Ammon's horn (tissue), 1 donor: ENCODE data around the gene ADAM12.
A peak's percentile ranks its signal among the peaks of the same experiment; 100 is the strongest.
"Not testable (repeated sequence)": the region's sequence is repeated elsewhere in the genome, so short reads cannot be mapped to it uniquely, and the experiment has no call there.

Experiments used
- DNase-seq: peaks from one replicate; pipeline ENCODE4 v3.0.0-alpha.2; 2016; ENCODE audit warnings: low spot score

Gene ADAM12

GRCh38 chr10:126405239-126405775 is 17.0 kb upstream of the ADAM12 start:
- DNase-seq, result no peak

- DNase-seq, result no peak
Observed at GRCh38 chr10:126402721-126403695, 14.7 kb upstream of the ADAM12 start.

- no peak for DNase-seq
Observed at GRCh38 chr10:126400641-126401040, 12.4 kb upstream of the ADAM12 start.

- DNase-seq, result no peak
Observed at GRCh38 chr10:126398924-126399323, 10.6 kb upstream of the ADAM12 start.

DNA sequence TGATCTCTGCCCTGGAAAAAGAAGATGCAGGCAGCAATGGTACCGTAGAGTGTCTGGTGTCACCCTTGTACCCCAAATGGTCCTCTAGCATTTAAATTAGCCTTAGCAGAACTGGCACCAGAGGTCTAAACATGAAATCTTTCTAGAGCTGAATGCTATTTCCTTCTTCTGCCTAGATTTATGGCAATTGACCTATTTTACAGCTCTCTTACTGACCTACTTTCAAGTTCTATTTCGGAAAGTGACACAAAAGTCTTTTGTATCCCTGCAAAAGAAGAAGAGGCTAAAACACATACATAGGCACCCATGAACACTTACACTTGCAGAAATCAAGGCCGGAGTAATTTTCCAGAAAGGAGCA is 10.1 kb upstream of the ADAM12 start:
- DNase-seq, result no peak

DNA sequence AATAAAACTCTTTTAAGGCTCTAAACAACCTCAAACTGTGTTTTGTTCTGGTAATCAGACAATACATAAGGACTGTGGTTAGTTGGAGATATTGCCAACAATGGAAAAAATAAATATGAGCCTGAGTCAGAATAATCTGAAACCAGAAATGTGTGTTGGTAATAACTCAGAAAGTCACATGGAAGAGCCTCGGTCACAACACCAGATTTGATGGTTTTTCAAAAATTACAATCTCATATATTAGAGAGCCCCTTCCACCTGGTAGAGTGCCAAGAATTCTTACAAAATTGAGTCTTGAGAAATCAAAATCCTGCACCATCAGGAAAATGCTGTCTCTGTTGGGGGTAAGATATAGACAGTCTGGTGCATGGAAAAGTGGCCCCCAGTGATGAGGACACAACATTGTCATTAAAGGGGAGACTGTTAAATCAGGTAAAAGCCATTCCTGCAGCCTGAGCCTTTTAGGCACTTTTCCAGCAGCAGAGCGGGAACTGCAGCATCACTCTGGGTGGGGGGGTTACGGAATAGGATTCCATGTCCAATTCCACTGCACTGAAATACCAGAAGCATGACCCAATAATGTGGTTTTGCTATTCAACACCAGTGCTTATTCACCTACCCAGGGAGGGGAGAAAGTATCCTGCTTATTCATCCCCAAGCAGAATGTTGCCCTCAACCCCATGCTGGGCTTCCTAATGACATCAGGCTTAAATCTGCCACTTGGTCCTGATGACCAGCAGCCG is 9.5 kb upstream of the ADAM12 start:
- DNase-seq, result no peak

DNA sequence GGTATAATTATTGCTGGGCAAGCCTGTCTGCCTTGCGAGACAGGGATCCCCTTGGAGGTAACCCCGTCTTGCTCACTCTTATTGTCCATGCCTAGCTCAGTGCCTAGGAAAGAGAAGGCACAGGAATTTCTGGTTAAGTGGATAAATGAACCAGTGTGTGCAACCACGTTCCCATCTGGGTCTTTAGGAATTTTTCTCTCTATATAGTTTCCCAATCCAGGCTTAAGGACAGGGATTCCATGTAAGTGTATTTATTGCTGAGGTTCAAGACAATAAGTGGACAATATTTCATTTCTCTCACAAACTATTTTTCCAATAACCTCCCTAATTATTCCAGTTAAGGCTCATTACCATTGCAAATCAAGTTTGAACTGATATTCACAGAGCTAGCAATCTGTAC is 8.9 kb upstream of the ADAM12 start:
- DNase-seq, result no peak

DNA sequence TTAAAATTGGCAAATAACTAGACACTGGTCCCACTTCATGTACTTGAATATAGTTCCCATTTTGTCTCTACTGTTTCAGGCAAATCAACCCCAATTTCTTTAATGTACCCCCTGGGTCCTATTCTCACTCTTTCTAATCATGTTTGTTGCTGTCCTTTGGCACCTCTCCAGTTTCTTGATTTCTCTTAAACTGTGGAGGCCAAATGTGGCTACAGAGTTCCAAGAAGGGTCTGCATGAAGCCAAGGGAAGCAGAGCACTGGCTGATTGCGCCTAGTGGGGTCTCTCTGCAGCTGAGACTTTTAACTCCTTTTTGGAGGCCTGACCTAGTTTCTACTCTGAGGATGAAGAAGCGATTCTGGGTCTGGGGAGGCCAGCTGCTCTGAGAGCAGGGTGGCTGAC is 6.7 kb upstream of the ADAM12 start:
- DNase-seq, result no peak

GRCh38 chr10:126393076-126393475 is 4.8 kb upstream of the ADAM12 start:
- DNase-seq, result no peak

GRCh38 chr10:126392469-126392868 is 4.2 kb upstream of the ADAM12 start:
- no peak for DNase-seq

GRCh38 chr10:126392068-126392467 is 3.8 kb upstream of the ADAM12 start:
- DNase-seq, result no peak

GRCh38 chr10:126391192-126391885 is 3.1 kb upstream of the ADAM12 start:
- peak; percentile 54 for DNase-seq

GRCh38 chr10:126390324-126390723 is 2.0 kb upstream of the ADAM12 start:
- no peak for DNase-seq

DNA sequence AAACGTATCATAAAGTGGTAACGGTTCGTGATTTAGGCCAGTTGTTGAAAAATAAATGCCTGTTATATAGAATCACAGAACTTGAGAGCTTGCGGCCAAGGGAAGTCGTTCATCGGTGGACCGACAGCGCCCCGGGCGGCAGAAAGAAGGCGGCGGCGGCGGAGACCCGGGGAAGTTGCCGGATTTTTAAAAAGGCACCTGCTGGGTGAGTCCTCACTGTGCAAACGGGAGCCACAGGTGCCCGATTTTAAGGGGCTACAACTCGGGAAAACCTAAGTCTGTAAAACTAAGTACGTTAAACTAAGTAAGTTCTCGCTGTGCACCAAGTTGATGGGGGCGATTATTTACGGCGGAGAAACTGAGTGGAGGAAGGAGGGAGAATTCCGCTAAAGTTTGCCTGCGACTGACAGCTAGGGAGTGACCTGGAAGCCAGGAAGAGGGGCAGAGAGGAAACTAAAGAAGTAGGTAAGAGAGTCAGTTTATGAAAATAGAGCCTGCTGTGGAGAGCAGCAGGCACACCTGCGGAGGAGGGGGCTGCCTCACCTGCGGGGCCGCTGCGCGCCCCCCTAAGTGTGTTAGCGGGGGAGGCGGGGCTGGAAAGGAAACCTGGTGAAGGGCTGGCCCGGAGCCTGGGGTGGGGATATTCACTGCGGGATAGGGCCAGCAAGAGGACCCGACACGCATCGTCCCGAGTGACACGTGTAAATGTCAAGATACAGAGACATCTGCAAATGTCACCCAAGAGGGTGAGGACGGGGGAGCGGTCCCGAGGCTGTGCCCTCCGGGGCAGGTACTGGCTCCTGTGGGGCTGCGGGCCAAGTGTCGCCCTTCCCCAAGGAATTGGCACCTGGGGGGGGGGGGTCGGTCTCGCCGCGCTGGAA is 996 bp downstream of the ADAM12 start:
- peak; percentile 56 for DNase-seq

DNA sequence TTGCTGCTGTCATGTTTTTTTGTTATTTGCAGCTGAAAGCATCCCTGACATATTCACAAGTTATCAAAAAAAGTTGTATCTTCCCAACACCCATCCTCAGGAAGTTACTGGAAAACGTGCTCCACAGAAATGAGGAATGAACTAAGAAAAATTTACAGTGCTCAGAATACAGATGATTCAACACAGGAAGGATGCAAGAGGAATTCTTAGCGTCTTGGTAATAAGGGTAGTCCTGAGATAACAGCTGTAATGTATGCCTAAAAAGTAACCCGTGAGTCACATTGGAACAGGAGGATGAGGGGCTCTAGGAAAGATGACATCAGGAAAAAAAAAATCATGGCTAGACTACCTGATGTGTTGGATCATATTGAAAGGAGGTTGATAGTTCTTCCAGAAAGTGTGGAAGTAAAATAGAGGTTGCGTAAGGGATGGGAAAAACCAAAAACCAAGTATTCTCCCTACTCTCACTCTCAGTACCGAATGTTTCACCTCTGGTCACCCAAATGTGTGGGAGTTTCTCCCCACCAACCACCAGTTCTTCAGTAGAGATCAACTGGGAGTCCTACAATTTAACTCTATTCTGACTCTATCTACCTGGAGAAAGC is 3.9 kb downstream of the ADAM12 start:
- no peak for DNase-seq

GRCh38 chr10:126380352-126381076 is 7.8 kb downstream of the ADAM12 start:
- no peak for DNase-seq

GRCh38 chr10:126379166-126379565 is 9.1 kb downstream of the ADAM12 start:
- DNase-seq, result not testable (repeated sequence)

DNA sequence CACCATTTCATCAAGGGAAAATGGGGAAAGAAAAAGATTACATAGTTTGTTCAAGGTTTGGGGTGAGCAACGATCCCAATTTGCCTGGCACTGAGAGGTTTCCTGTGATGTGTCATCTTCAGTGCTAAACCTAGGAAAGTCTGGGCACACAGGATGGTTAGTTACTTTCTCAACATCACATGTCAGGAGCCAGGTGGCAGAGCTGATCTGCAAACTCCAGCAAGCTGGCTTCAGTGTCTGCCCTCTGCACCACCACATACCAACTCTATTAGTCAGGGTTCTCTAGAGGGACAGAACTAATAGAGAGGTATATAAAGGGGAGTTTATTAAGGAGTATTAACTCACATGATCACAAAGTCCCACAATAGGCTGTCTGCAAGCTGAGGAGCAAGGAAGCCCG is 11.3 kb downstream of the ADAM12 start:
- no peak for DNase-seq

GRCh38 chr10:126375926-126376554 is 12.2 kb downstream of the ADAM12 start:
- no peak for DNase-seq

GRCh38 chr10:126375299-126375698 is 13.0 kb downstream of the ADAM12 start:
- DNase-seq, result no peak
